Breast epithelium (tissue), 3 donors: ENCODE results near the gene WFDC6.

Experiments
- POLR2A ChIP-seq: fragments of 450-650 bp; IDR thresholded peaks from one replicate; pipeline ENCODE4 v1.6.1; 2016; ENCODE audit warnings: antibody characterized with exemption, mild to moderate bottlenecking, moderate library complexity
- POLR2AphosphoS5 ChIP-seq, 3 donors: sonication (generic); formaldehyde crosslinking; IDR thresholded peaks; one replicate each; pipeline ENCODE4 v1.6.1; 2017; ENCODE audit warnings: antibody characterized with exemption in 3 of 3
- TF ChIP-seq, protein P1 (sequence below), 3 donors: fragments of 450-650 bp; IDR thresholded peaks; one replicate each; pipeline ENCODE4 v1.5.1; 2016 to 2017; ENCODE audit warnings: antibody characterized with exemption in 3 of 3, mild to moderate bottlenecking in 3 of 3, moderate library complexity in 3 of 3

DNA sequence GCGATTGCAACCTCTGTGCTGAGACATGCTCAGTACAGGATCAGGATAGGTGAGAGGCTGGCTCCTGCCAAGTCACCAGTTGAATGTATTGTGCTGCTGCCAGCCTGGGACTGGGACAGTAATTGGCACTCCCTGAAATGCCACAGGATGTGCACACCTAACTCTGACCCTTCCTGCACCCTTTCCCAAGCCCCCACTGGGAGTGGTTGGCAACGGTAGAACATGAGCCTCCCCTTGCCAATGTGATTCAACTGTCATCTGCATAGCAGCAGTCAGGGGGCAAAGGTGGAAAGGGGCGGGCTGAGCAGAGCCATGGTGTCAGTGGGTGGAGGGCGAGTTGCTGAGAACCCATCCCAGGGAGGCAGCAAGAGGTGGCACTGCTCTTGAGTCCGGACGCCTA, 39.3 kb downstream of the WFDC6 start:
- TF ChIP-seq POLR2A (no peak), POLR2AphosphoS5 (IDR thresholded peaks at IDR 0.05) (no peak)
- TF ChIP-seq, protein P1, sequence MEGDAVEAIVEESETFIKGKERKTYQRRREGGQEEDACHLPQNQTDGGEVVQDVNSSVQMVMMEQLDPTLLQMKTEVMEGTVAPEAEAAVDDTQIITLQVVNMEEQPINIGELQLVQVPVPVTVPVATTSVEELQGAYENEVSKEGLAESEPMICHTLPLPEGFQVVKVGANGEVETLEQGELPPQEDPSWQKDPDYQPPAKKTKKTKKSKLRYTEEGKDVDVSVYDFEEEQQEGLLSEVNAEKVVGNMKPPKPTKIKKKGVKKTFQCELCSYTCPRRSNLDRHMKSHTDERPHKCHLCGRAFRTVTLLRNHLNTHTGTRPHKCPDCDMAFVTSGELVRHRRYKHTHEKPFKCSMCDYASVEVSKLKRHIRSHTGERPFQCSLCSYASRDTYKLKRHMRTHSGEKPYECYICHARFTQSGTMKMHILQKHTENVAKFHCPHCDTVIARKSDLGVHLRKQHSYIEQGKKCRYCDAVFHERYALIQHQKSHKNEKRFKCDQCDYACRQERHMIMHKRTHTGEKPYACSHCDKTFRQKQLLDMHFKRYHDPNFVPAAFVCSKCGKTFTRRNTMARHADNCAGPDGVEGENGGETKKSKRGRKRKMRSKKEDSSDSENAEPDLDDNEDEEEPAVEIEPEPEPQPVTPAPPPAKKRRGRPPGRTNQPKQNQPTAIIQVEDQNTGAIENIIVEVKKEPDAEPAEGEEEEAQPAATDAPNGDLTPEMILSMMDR (IDR thresholded peaks at IDR 0.05) = no peak
